Testis (tissue), 2 donors: ENCODE measurements around the gene KLRC4.
"Not testable (repeated sequence)": the region's sequence is repeated elsewhere in the genome, so short reads cannot be mapped to it uniquely, and the experiment has no call there.

ENCODE experiments used
- POLR2A ChIP-seq: fragments of 450-650 bp; IDR thresholded peaks from one replicate; pipeline ENCODE4 v1.6.1; 2017; ENCODE audit warnings: antibody characterized with exemption, mild to moderate bottlenecking, moderate library complexity
- TF ChIP-seq, protein P1 (sequence below), 3 experiments: fragments of 450-650 bp in 2 of 3; fragments of 200-600 bp in 1 of 3; sonication (generic) in 1 of 3; IDR thresholded peaks; one replicate each; pipeline ENCODE4 v1.5.1; 2016 to 2019; ENCODE audit warnings: antibody characterized with exemption in 3 of 3, mild to moderate bottlenecking in 2 of 3, moderate library complexity in 1 of 3

DNA sequence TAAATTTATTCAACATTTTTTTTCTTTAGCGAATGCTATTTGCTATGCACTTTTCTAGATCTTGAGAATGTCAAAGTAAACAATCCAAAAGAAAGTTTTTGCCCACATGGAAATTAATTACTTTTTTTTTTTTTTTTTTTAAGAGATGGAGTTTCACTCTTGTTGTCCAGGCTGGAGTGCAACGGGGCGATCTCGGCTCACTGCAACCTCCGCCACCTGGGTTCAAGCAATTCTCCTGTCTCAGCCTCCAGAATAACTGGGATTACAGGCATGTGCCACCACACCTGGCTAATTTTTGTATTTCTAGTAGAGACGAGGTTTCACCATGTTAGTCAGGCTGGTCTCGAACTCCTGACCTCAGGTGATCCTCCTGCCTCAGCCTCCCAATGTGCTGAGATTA is 18.6 kb downstream of the KLRC4 start:
- TF ChIP-seq, protein P1, sequence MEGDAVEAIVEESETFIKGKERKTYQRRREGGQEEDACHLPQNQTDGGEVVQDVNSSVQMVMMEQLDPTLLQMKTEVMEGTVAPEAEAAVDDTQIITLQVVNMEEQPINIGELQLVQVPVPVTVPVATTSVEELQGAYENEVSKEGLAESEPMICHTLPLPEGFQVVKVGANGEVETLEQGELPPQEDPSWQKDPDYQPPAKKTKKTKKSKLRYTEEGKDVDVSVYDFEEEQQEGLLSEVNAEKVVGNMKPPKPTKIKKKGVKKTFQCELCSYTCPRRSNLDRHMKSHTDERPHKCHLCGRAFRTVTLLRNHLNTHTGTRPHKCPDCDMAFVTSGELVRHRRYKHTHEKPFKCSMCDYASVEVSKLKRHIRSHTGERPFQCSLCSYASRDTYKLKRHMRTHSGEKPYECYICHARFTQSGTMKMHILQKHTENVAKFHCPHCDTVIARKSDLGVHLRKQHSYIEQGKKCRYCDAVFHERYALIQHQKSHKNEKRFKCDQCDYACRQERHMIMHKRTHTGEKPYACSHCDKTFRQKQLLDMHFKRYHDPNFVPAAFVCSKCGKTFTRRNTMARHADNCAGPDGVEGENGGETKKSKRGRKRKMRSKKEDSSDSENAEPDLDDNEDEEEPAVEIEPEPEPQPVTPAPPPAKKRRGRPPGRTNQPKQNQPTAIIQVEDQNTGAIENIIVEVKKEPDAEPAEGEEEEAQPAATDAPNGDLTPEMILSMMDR (IDR thresholded peaks at IDR 0.05), result not testable (repeated sequence)
- not testable (repeated sequence) for TF ChIP-seq POLR2A
